SIG-M5 (cell line): ENCODE data around the gene CIAO1.
"Not testable (repeated sequence)": the region's sequence is repeated elsewhere in the genome, so short reads cannot be mapped to it uniquely, and the experiment has no call there.

Experiments
- DNase-seq: peaks from one replicate; lab custom pipeline; 2025; lab: John Stamatoyannopoulos, UW

The CIAO1 gene

DNA sequence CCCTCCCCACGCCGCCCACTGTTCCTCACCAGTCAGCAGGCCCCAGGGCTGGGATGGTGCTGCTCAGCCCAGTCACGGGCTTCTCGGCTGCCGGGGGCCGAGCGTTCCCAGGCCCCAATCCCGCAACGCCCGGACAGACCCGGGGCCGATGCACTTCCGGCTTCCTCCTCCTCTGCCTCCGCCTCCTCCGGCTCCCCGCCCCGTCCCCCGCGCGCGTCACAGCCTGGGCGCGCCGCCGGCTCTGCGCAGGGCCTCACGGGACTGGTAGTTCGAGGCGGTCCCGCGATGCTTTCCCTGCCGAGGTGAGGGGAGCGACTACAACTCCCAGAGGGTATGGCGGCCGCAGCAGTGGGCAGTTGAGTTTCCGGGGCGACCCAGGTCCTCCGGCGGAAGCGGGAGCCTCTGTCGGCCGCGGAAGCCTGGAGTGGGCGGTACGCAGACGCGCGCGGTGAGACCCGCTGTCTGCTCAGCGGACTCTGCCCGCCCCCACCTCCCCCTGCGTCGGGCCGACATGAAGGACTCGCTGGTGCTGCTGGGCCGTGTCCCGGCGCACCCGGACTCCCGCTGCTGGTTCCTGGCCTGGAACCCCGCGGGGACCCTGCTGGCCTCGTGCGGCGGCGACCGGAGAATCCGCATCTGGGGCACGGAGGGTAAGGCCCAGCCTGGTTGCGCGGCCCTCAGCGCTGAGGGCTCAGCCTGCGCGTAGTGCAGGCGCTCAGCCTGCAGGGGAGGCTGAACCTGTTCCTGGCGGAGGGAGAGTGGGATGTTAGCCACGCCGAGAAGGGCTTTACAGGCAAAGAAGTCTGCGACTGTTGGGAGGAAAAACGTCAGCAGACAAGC is at the start of gene CIAO1, which contains the start of gene TMEM127:
Gene CIAO1, plus strand, starts transcription at position 386 of the 840 bp plus-strand sequence. Its CDS starts 126 bp downstream, at position 512.
Gene TMEM127, minus strand, starts transcription at position 158 of the 840 bp plus-strand sequence. CDS start 616 bp downstream, outside the sequence.
- peak; percentile 96 for DNase-seq

DNA sequence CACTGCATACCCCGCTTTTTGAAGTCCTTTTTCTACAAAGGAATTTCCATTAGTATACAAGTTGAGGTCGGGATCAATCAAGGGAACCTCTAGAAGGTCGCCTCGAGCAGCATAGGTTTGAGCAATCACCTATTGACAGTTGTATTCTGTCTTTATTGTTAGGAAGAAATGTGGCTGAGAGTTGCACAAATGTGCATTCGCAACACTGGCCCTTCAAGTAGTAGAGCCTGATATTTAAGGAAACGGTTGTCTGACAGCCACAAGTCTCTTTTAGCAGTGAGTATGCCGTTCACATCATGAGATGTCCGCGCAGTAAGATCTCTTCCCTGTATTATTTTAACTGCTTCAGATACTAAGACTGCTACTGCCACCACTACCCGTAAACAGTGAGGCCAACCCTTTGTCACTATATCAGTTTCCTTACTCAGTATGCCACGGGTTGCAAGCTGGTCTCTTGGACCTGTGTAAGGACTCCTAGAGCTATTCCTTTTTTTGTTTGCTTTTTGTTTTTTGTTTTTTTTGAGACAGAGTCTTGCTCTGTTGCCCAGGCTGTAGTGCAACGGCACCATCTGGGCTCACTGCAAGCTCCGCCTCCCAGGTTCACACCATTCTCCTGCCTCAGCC is 47.4 kb upstream of the CIAO1 start:
- DNase-seq = peak; percentile 70

DNA sequence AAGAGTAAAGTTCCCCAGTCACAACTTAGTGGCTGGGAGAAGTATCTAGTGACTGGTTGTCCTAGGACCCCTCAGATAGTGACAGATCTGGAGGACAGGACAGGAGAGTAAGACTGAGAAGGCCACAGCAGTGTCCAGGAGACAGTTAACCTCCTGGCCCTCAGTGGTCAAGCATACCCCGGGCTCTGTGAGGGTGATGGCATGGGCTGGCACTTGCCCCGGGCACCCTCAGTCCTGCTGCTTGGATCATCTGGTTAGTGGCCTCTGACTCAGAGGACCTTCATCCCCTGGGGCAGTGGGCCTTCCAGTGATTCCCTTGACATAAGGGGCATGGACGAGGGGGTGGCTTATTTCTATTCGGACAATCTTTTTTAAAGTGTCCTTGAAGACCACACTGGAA is 46.1 kb upstream of the CIAO1 start:
- not testable (repeated sequence) for DNase-seq

DNA sequence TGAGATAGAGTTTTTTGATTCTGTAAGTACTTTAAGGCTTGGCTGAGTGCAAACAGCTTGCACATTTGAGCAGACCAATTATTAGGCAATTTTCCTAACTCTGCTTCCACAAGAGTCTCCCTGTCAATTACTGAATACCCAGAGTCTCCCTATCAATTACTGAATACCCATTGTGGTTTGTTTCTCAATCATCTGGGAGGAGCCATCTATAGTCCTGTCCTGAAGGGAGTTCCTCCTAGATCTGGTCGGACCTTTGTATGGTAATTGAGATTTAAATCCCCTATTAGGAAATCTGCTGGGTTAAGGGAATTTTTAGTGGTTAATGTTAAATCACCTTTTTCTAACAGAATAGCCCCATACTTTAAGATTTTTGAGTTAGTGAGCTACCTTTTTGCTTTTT is 44.9 kb upstream of the CIAO1 start:
- DNase-seq = peak; percentile 10

DNA sequence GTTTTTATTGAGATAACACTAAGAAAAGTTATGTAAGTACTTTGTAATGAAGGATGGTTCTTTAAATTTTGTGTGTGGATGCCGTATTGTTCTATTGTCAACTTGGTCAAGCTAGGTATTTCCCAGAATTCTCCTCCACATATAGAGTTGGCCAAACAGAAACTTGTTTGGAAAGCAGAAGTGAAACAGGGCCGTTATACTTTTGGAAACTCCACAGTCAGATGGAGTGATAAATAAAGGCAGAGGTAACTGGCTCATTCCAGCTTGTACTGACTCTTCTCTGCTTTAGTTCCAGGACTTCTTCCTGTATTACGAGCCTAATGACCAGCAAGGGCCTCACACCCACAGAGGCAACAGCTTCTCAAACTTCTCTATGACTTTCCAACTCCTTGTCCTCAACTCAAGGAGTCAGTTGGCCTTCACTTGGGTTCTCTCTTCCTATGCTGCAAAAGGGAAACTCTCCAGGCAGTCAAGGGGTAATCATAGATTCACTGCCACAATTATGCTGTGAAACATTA is 41.0 kb upstream of the CIAO1 start:
- DNase-seq = peak; percentile 84

DNA sequence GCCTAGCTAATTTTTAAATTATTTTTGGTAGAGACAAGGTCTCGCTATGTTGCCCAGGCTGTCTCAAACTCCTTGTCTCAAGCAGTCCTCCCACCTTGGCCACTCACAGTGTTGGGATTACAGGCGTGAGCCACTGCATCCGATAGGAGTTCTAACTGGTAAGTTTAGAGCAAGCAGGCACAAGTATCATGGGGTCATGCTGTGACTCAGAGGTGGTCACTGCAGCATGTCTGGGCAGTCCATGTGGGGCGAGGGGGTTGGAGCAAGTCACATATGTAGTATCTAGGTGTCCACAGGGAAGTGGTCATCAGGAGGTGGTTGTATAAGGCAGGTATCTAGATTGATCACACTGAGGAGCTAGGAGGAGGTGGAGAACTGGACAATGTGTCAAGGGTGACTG is 34.7 kb upstream of the CIAO1 start:
- DNase-seq = no peak

DNA sequence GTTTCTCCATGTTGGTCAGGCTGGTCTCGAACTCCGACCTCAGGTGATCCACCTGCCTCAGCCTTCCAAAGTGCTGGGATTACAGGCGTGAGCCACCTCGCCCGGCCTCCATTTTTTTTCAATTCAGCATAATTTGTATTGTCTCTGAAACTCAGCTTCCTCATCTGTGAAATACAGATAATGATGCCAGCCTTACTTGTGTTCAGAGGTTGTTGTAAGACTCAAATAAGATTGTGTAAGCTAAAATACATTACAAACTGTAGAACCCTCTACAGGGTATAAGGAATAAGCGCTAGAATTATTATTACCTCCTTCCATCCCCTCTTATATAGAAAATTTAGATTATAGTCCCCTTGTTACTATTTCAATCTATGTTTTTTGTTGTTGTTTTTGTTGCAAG is 32.6 kb upstream of the CIAO1 start:
- DNase-seq = peak; percentile 12

DNA sequence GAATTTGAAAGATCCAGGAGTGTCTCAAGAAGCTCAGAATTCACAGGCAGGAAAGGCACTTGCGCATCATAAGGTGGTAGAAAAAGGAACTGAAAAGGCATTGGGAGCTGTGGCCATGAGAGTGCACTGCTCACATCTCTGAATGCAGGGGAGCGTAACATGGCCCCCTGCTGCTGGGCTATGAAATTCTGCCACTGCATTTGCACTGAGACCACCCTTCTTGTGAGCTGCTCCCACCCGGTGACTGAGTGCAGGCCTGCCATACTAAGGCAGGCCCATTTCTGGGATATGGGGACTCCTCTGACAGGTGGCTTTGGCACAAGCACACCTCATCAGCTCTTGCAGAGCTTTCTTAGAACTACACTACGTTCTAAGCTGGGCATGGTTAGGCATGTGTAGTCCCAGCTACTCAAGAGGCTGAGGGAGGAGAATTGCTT is 32.1 kb upstream of the CIAO1 start:
- DNase-seq = no peak

DNA sequence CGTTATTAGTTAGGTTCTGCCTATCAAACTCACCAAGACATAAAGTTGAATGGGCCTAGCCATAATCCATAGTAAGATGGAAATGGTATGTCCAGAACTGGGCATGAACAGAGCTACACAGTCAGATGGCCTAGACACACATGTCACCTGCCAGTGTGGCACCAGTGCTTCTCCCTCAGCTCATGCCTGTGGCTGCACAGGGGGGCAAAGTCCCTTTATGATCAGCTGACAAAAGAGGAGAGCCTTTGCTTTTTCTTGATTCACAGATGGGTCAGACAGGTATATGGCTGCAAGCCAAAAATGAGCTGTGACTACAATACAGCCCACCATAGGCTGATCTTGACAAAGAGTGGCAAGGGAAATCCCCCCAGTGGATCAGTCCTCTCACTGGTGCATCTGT is 29.1 kb upstream of the CIAO1 start:
- DNase-seq = no peak

DNA sequence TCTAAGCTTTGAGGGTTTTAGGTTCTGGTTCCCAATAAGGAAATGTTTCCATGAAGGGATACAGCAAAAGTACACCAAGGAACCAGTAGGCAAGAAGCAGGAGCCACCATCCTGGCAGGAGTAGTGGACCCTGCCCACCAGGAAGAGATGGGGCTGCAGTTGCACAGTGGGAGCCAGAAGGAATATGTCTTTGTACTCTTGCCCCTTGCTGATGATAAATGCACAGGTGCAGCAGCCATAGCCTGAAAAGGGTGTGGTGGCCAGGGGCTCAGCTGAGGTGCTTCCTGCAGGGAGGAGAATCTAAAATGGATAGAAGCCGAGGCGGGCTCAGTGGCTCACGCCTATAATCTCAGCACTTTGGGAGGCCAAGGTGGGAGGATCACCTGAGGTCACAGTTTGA is 27.8 kb upstream of the CIAO1 start:
- no peak for DNase-seq

DNA sequence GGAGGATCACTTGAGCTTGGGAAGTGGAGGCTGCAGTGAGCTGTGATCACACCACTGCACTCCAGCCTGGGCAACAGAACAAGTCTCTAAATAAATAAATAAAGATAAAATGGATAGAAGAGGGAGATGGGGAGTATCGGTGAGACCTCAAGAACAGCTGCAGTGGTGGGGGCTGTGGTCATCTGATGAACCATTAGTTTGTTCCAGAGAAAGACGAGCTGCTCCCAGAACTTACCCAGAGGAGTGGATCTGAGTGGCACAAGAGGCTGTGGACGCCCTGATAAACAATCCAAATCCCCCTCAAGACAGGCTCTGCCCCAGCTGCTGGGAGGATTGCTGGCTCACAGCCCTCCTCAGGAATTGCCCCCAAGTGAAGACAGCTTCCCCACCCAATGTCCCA is 26.9 kb upstream of the CIAO1 start:
- DNase-seq = no peak

DNA sequence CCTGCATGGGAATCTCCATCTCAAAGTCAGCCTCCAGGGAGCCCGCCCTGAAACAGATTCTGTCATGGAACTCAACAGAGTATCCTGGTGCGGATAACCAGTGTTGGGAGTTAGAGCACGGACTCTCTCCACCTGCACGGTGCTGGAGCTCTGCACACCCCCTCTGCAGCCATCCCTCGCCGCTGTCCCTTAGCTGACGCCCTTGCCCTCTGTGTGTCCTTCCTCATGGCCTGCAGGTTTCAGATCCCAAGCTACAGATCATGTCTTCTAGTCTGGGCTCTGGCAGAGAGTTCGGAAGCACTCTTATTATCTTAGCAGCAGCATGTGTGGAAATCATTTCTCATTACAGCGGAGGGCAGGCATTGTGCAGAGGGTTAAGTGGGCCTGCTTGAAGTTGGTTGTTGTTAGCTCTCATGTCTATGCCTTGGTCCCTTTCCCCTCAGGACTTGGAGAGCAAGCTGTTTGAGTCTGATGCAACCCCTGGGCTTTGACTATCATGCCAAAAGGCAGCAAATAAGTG is 26.2 kb upstream of the CIAO1 start:
- no peak for DNase-seq

DNA sequence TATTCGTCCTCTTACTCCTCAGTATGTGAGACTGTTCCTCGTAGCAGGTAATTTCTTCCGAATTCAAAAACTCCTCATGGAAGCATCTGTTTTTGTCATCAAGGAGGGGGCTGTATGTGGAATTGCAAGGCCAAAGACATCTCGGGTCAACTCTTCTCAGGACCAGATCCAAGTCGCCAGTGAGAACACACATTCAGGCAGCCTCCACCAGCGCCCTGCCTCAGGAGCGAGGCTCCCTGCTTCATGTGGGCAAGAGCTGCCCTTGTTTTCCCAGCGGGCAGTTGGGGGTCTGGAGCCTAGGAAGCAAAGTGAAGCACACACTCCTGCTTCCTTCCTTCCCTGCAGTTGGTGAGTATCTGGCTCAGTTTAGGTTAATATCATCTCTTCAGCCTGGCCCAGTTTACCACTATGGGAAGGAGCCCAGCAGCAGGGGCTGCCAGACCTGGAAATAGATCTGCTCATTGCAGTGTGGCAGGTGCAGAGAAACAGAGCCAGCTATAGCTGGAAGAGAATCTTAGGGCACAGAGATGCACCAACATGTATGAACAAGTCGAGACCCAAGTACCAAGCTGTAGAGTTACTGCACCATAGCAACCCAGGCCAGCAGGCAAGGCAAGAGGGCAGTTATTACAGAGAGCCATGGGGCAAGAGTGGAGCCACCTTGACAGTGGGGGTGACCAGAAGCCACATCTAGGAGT is 25.5 kb upstream of the CIAO1 start:
- DNase-seq = no peak

DNA sequence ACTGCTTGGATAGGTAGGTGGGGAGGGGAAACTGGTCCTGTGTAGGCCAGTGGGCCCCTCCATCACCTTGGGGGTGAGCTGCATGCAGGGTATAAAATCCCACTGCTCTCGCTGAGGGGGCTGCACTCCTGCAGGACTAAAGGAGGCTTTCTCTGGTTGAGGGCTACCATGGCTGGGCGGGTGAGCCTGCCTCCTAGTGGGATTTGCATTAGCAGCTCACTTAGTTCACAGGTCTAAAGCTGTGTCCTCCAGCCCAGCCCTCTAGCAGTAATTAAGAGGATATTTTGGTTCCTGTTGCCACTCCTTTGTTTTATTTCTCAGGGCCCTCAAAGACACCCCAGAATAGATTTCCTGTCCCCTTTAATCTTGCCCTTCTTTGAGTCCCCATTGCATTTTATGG is 24.8 kb upstream of the CIAO1 start:
- DNase-seq = no peak

DNA sequence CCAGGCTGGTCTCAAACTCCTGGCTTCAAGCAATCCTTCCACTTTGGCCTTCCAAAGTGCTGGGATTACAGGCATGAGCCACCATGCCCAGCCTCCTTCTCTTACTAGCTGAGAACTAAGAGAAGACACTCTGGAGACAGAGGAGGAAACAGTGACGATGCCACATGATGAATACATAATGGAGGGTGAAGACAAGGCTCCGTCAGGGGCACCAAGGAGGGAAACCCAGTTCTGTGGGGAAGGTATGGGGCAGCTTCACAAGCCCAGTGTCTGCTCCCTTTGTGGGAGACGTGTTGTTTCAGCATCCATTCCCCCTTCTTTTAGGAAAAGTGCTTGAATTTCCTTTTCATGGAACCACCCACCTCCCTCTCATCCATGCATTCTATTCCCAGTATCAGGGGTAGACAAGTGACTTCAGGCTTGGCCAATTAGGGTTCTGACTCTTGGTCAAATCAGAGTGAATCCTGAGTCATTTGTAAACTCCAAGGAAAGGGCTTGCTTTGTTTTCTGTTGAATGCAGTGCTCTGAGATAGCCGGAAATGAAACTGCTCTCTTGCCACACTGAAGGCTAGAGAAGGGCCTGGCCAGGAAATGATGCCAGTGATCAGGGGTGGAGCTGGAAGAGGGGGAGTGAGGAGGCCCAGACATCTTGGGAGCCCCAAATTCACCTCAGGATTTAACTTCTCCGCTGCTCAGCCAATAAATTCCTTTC is 24.0 kb upstream of the CIAO1 start:
- DNase-seq = peak; percentile 33

DNA sequence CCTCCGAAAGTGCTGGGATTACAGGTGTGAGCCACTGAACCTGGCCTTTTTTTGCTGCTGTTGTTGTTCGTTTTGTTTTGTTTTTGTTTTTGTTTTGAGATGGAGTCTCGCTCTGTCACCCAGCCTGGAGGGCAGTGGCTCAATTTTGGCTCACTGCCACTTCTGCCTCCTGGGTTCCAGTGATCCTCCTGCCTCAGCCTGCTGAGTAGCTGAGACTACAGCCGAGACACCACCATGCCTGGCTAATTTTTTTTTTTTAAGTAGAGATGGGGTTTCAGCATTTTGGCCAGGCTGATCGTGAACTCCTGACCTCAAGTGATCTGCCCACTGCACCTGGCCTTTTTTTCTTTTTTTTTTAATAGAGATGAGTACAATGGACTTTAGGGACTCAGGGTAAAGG is 22.2 kb upstream of the CIAO1 start:
- no peak for DNase-seq

DNA sequence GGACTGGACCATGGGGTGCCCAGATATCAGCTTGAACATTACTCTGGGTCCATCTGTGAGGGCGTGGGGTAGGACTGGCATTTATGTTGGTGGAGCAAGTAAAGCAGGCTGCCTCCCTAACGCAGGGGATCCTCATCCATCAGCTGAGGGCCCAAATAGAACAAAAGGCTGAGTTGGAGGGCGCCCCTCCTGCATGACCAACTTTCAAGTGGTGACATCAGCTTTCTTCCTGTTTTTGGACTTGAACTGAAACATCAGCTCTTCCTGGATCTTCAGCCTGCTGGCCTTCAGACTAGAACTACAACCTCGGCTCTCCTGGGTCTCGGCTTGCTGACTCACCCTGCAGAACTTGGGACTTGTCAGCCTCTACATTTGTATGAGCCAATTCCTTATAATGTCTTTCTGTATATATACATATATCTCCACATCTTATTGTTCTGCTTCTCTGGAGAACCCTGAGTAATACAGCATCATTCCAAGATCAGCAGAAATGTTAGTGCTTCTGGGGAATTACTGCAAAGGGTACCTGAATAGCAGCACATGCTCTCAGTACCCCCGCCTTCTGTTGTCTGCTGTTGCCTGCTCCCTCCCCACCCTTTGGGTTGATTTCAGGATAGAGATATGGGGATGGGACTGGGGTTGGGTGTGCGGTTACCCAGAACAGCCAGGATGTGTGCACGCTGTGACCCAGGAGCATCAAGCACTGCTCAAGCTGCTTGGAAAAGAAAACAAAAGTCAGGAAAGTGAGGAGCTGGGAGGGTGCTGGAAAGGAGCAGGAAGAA is 20.2 kb upstream of the CIAO1 start:
- DNase-seq = peak; percentile 33

DNA sequence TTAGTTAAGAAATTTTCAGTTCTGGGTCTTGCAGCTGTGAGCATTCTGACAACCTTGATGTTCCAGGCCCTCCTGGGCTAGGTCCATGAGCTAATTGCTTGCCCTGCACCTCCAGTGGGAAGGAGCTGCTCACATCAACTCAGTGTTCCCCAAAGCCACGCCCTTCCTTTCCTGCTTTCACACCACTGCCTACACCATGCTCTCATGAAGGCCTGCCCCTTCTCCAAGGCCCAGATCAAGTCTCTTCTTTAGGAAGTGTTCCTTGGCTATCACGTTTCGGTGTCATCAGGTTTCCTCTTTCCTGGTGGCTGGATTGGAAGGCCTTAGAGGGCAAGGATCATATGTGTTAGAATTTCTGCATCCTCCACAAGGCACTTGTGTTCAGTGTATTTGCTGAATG is 19.0 kb upstream of the CIAO1 start:
- DNase-seq = no peak

DNA sequence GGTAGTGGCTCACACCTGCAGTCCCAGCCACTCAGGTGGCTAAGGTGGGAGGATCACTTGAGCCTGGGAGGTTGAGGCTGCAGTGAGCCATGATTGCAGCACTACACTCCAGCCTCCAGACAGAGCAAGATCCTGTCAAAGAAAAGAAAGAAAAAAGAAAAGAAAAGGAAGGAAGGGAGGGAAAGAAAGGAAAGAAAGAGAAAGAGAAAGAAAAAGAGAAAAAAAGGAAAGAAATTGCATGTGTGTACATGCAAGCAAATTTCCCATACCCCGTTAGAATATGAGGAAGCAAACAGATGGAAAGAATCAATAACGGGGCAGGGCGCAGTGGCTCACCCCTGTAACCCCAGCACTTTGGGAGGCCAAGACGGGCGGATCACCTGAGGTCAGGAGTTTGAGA is 18.1 kb upstream of the CIAO1 start:
- DNase-seq = no peak

DNA sequence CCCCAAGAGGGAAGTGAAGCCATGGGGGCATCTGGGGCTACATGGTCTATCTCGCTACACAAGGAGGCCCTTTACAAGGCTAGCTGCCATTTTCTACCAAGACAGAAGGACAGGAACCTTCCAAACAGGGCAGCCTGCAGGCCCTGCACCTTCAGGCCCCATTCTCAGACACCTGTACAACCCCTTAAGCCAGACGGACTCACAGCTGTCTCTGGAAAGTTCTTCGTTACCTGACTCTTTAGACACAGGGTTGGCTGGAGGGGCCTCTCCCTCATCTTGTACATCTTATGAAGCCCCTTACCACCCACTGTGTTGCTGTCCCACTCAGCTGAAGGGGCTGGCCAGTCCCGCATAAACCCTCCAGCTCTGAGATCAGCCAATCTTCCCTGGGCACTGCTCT is 17.4 kb upstream of the CIAO1 start:
- DNase-seq = no peak

DNA sequence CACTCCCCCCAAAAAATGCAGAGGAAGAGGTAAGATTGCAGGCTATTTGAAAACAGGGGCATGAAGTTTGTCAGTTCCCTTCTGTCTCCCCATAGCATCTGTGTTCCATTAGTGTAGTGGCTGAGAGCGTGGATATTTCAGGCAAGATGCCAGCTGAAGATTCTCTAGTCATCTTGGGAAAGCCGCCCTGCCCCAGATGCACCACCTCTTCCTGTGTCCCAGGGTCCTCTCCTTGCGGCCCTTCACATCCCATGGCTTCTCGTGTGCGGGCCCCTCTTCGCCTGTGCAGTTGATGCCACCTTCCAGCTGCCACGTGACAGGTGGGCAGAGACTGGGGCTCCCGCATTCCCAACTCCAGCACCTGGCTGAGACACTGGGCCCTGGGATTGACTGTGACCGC is 16.4 kb upstream of the CIAO1 start:
- no peak for DNase-seq
